ENCODE measurements around the gene PTPRJ. TPM values are rescaled to one million over a fixed set of nuclear protein-coding genes. Genes with fewer than 3 reads are reported as not detected.

PTPRJ gene
- total RNA-seq, 2 experiments from 2014 or later, result 8.2 to 10.7 TPM

GRCh38 chr11:48003926-48004325 lies 23.6 kb downstream of the PTPRJ start:
- Mint-ChIP-seq H3K27ac (peak overlapping the region; percentile 69), H3K27me3 (ENCODE audit: low read depth) (no peaks in the 10 kb centered on the region), H3K9me3 (no peaks in the 10 kb centered on the region), H3K4me1 (ENCODE audit: low read depth) (peaks cover 85% of the 10 kb centered on the region), H3K4me3 (no peak overlapping the region), H3K36me3 (ENCODE audit: low read depth) (no peaks in the 10 kb centered on the region)
- intact Hi-C loops (cut with micrococcal nuclease), result loop anchor here (10.0 kb wide), 2 partner anchors 449 to 739 kb away; partner anchors contain the start of gene CELF1
- DNase-seq, result no peak
- CTCF ChIA-PET, result interaction anchor here (1.9 to 4.3 kb wide), 2 partner anchors 69 to 104 kb away, joined by 9 to 35 read pairs; no protein-coding TSS in a partner anchor

GRCh38 chr11:48004456-48004855 lies 24.1 kb downstream of the PTPRJ start:
- no peak for DNase-seq
- Mint-ChIP-seq H3K27ac (peak overlapping the region; percentile 69), H3K9me3 (no peaks in the 10 kb centered on the region), H3K4me1 (ENCODE audit: low read depth) (peaks cover 85% of the 10 kb centered on the region), H3K27me3 (ENCODE audit: low read depth) (no peaks in the 10 kb centered on the region), H3K36me3 (ENCODE audit: low read depth) (no peaks in the 10 kb centered on the region), H3K4me3 (peak overlapping the region; percentile 37)
- CTCF ChIA-PET, result interaction anchor here (0.6 to 4.3 kb wide), 3 partner anchors 9 to 103 kb away, joined by 3 to 35 read pairs (median 9); no protein-coding TSS in a partner anchor
- intact Hi-C loops (cut with micrococcal nuclease), result loop anchor here (10.0 kb wide), 2 partner anchors 450 to 740 kb away; partner anchors contain the start of gene CELF1

- Mint-ChIP-seq H3K36me3 (ENCODE audit: low read depth) (no peaks in the 10 kb centered on the region), H3K9me3 (no peaks in the 10 kb centered on the region), H3K27me3 (ENCODE audit: low read depth) (no peaks in the 10 kb centered on the region), H3K4me3 (peak overlapping the region; percentile 49), H3K4me1 (ENCODE audit: low read depth) (peaks cover 83% of the 10 kb centered on the region), H3K27ac (peak overlapping the region; percentile 92)
- intact Hi-C loops (cut with micrococcal nuclease), result loop anchor here (5.0 to 10.0 kb wide), 4 partner anchors 450 to 788 kb away; partner anchors contain the start of gene CELF1
- CTCF ChIA-PET, result interaction anchor here (1.0 to 4.3 kb wide), 6 partner anchors 9 to 103 kb away, joined by 4 to 35 read pairs (median 10); no protein-coding TSS in a partner anchor
- DNase-seq, result peak; percentile 79
Observed at GRCh38 chr11:48005136-48005535, 24.8 kb downstream of the PTPRJ start.

- intact Hi-C loops (cut with micrococcal nuclease), result loop anchor here (1.0 to 10.0 kb wide), 12 partner anchors 11 to 789 kb away; partner anchors contain the start of gene CELF1
- no peak for DNase-seq
- H3K4me3 Mint-ChIP-seq, result peak overlapping the region; percentile 49
- H3K27me3 Mint-ChIP-seq (ENCODE audit: low read depth), result no peaks in the 10 kb centered on the region
- peak overlapping the region; percentile 92 for H3K27ac Mint-ChIP-seq
- H3K36me3 Mint-ChIP-seq (ENCODE audit: low read depth), result no peaks in the 10 kb centered on the region
- no peaks in the 10 kb centered on the region for H3K9me3 Mint-ChIP-seq
- peaks cover 78% of the 10 kb centered on the region for H3K4me1 Mint-ChIP-seq (ENCODE audit: low read depth)
- CTCF ChIA-PET, result interaction anchor here (1.0 to 4.3 kb wide), 10 partner anchors 8 to 102 kb away, joined by 4 to 35 read pairs (median 6); no protein-coding TSS in a partner anchor
Observed at GRCh38 chr11:48005831-48006270, 25.5 kb downstream of the PTPRJ start.

GRCh38 chr11:48006301-48006992 lies 26.1 kb downstream of the PTPRJ start:
- DNase-seq, result peak; percentile 71
- Mint-ChIP-seq H3K27ac (peak overlapping the region; percentile 92), H3K9me3 (no peaks in the 10 kb centered on the region), H3K4me1 (ENCODE audit: low read depth) (peaks cover 77% of the 10 kb centered on the region), H3K4me3 (peak overlapping the region; percentile 49), H3K36me3 (ENCODE audit: low read depth) (no peaks in the 10 kb centered on the region), H3K27me3 (ENCODE audit: low read depth) (no peaks in the 10 kb centered on the region)
- CTCF ChIA-PET, result interaction anchor here (0.7 to 4.3 kb wide), 11 partner anchors 9 to 101 kb away, joined by 3 to 35 read pairs (median 6); no protein-coding TSS in a partner anchor
- intact Hi-C loops (cut with micrococcal nuclease), result loop anchor here (1.0 to 10.0 kb wide), 12 partner anchors 11 to 789 kb away; partner anchors contain the start of gene CELF1

GRCh38 chr11:48007677-48008076 lies 27.3 kb downstream of the PTPRJ start:
- H3K4me1 Mint-ChIP-seq (ENCODE audit: low read depth), result peaks cover 79% of the 10 kb centered on the region
- no peaks in the 10 kb centered on the region for H3K27me3 Mint-ChIP-seq (ENCODE audit: low read depth)
- CTCF ChIA-PET, result interaction anchor here (0.6 to 4.3 kb wide), 4 partner anchors 22 to 100 kb away, joined by 3 to 35 read pairs (median 4); no protein-coding TSS in a partner anchor
- intact Hi-C loops (cut with micrococcal nuclease), result loop anchor here (2.0 to 10.0 kb wide), 5 partner anchors 145 to 790 kb away; partner anchors contain the start of gene CELF1
- H3K4me3 Mint-ChIP-seq, result no peak overlapping the region
- H3K27ac Mint-ChIP-seq, result peak overlapping the region; percentile 37
- H3K36me3 Mint-ChIP-seq (ENCODE audit: low read depth), result no peaks in the 10 kb centered on the region
- DNase-seq, result no peak
- no peaks in the 10 kb centered on the region for H3K9me3 Mint-ChIP-seq

- Mint-ChIP-seq H3K36me3 (ENCODE audit: low read depth) (no peaks in the 10 kb centered on the region), H3K27me3 (ENCODE audit: low read depth) (no peaks in the 10 kb centered on the region), H3K9me3 (no peaks in the 10 kb centered on the region), H3K4me3 (no peak overlapping the region), H3K27ac (peak overlapping the region; percentile 76), H3K4me1 (ENCODE audit: low read depth) (peaks cover 87% of the 10 kb centered on the region)
- CTCF ChIA-PET, result interaction anchor here (1.2 to 1.6 kb wide), 3 partner anchors 15 to 99 kb away, joined by 3 to 6 read pairs (median 5); no protein-coding TSS in a partner anchor
- intact Hi-C loops (cut with micrococcal nuclease), result loop anchor here (1.0 to 10.0 kb wide), 6 partner anchors 8 to 792 kb away; partner anchors contain the start of gene CELF1
- peak; percentile 91 for DNase-seq
Observed at GRCh38 chr11:48008951-48009270, 28.6 kb downstream of the PTPRJ start.

GRCh38 chr11:48011102-48011797 lies 30.9 kb downstream of the PTPRJ start:
- H3K4me1 Mint-ChIP-seq (ENCODE audit: low read depth), result peaks cover 79% of the 10 kb centered on the region
- intact Hi-C loops (cut with micrococcal nuclease), result no loop called here
- H3K36me3 Mint-ChIP-seq (ENCODE audit: low read depth), result no peaks in the 10 kb centered on the region
- peak overlapping the region; percentile 76 for H3K27ac Mint-ChIP-seq
- H3K4me3 Mint-ChIP-seq, result no peak overlapping the region
- no peaks in the 10 kb centered on the region for H3K9me3 Mint-ChIP-seq
- CTCF ChIA-PET, result interaction anchor here (0.6 to 1.7 kb wide), 3 partner anchors 89 to 99 kb away, joined by 3 to 7 read pairs (median 3); no protein-coding TSS in a partner anchor
- H3K27me3 Mint-ChIP-seq (ENCODE audit: low read depth), result no peaks in the 10 kb centered on the region
- no peak for DNase-seq

GRCh38 chr11:48011798-48012391 lies 31.5 kb downstream of the PTPRJ start:
- Mint-ChIP-seq H3K27me3 (ENCODE audit: low read depth) (no peaks in the 10 kb centered on the region), H3K4me3 (no peak overlapping the region), H3K27ac (peak overlapping the region; percentile 76), H3K4me1 (ENCODE audit: low read depth) (peaks cover 78% of the 10 kb centered on the region), H3K9me3 (no peaks in the 10 kb centered on the region), H3K36me3 (ENCODE audit: low read depth) (no peaks in the 10 kb centered on the region)
- DNase-seq, result peak; percentile 52
- CTCF ChIA-PET, result interaction anchor here (1.6 to 1.7 kb wide), 2 partner anchors 96 to 98 kb away, joined by 3 to 7 read pairs; no protein-coding TSS in a partner anchor
- intact Hi-C loops (cut with micrococcal nuclease), result no loop called here

- Mint-ChIP-seq H3K4me1 (ENCODE audit: low read depth) (peaks cover 82% of the 10 kb centered on the region), H3K36me3 (ENCODE audit: low read depth) (no peaks in the 10 kb centered on the region), H3K4me3 (no peak overlapping the region), H3K27me3 (ENCODE audit: low read depth) (no peaks in the 10 kb centered on the region), H3K9me3 (no peaks in the 10 kb centered on the region), H3K27ac (peak overlapping the region; percentile 76)
- intact Hi-C loops (cut with micrococcal nuclease), result no loop called here
- CTCF ChIA-PET, result interaction anchor here (0.6 to 1.5 kb wide), 3 partner anchors 9 to 79 kb away, joined by 3 to 4 read pairs (median 4); no protein-coding TSS in a partner anchor
- peak; percentile 59 for DNase-seq
Observed at GRCh38 chr11:48013269-48013901, 33.0 kb downstream of the PTPRJ start.

- no peaks in the 10 kb centered on the region for H3K9me3 Mint-ChIP-seq
- H3K36me3 Mint-ChIP-seq (ENCODE audit: low read depth), result no peaks in the 10 kb centered on the region
- DNase-seq, result no peak
- H3K27ac Mint-ChIP-seq, result no peak overlapping the region
- intact Hi-C loops (cut with micrococcal nuclease), result no loop called here
- CTCF ChIA-PET, result interaction anchor here (1.0 to 1.9 kb wide), 4 partner anchors 8 to 81 kb away, joined by 3 to 10 read pairs (median 5); no protein-coding TSS in a partner anchor
- H3K27me3 Mint-ChIP-seq (ENCODE audit: low read depth), result no peaks in the 10 kb centered on the region
- H3K4me1 Mint-ChIP-seq (ENCODE audit: low read depth), result peaks cover 82% of the 10 kb centered on the region
- no peak overlapping the region for H3K4me3 Mint-ChIP-seq
Observed at GRCh38 chr11:48014917-48015316, 34.6 kb downstream of the PTPRJ start.

Measured in activated naive CD4-positive, alpha-beta T cell treated with anti-CD3 and anti-CD28 coated beads for 36 hours (primary cell).